ENCODE measurements around the gene ASTN2.

ASTN2 gene

DNA sequence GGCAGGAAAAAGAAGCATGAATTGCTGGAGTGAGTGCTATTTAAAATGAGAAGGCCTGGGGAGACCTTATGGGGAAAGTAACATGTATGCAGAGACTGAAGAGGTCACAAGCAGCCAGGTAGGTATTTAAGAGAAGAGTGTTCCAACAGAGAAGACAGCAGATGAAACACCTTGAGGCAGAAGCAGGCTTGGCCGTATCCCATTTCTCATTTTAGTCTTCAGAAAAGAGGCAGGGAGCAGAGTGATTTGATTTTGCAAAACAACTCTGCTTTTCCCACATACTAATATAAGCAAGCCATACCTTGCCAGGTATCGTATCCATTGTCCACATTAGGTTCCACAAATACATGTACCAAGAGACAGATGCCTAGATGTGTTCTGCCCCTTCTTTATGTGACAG lies 244.3 kb downstream of the ASTN2 start:
- DNase-seq (ENCODE audit: low spot score): no peak

DNA sequence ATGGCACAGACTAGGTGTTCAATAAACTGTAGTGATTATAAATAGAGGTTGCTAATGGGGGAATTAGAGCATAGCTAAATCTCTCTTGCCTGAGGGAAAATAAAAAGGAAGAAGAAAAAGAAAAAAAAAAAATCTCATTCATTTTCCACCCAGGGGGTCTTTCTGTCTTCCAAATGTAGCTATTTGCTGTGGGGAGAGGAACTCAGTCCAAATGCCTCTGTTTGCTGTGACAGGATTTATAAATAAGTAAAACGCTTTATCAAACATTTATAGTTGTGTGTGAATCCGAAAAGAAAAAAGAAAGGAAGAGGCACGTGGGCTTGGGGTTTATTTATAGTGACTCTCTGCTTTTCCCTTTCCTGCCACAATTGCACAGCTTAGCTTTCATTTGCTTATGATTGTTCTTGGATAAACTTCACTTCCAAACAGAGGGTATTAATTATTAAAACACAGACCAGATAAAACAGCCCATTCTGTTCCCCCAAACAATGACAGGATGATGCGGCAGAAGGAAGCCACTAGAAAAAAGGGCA lies 245.7 kb downstream of the ASTN2 start:
- DNase-seq (ENCODE audit: low spot score): no peak

GRCh38 chr9:117164512-117164911 lies 250.3 kb downstream of the ASTN2 start:
- DNase-seq (ENCODE audit: low spot score): no peak

- peak; percentile 52 for DNase-seq (ENCODE audit: low spot score)
Observed at GRCh38 chr9:117160254-117160653, 254.6 kb downstream of the ASTN2 start.

- DNase-seq (ENCODE audit: low spot score): no peak
Observed at GRCh38 chr9:117156771-117157535, 257.9 kb downstream of the ASTN2 start.

DNA sequence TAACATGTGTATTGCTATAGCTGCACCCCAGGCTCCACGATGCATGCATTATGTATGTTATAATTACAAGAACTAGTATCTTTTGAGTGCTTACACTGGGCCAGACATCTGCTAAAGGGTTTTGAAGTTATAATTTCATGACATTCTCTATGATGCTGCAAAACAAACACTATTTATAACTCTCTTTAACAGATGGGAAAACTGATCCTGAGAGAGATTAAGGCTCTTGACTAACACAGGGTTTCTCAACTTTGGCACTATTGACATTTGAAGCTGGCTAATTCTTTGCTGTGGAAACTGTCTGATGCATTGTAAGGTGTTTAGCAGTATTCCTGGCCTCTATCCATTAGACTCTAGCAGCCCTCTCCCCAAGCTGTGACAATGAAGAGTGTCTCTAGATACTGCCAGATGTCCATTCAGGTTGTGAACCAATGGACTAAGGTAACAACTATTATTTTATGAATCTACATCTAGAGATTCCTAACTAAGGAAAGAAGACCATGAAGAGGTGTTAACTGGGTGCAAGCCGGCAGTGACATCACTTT lies 258.6 kb downstream of the ASTN2 start:
- no peak for DNase-seq (ENCODE audit: low spot score)

- DNase-seq (ENCODE audit: low spot score): no peak
Observed at GRCh38 chr9:117153021-117153420, 261.8 kb downstream of the ASTN2 start.

DNA sequence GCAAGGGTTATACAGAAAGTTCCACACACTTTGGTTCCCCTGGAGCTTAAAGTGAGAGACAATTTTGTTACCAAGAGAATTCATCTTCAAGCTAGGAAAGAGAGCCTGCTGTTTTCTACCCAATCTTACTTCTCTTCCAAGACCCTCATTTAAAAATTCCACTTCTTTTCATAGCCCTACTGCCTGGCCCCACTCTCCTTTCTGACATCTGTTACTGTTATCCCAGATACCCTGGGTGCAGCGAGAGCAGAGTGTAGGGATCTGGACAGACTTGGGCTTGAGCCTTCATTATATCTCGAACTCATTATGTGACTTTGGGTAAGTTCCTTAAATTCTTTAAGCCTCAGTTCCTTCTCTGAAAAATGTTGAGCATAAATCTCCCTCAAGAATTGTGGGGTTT lies 263.1 kb downstream of the ASTN2 start:
- DNase-seq (ENCODE audit: low spot score): no peak

DNA sequence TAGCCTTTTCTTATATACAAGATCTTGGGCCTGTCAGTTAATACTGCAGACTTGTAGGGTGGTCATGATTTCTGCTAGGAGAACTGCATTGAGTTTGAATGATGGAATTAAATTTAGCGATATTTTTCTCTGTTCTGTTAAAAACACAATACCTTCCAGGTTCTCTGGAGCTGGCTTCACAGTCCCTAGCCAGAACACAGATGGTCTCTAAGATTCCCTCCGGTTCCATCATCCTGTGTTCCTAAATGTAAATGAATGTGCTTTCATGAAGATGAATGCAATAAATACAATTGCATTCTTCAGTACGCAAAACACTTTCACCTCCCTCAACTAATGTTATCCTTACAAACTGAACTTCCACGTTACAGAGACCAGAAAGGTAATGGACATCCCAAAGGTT lies 264.9 kb downstream of the ASTN2 start:
- DNase-seq (ENCODE audit: low spot score): no peak

- DNase-seq (ENCODE audit: low spot score): no peak
Observed at GRCh38 chr9:117145811-117146490, 268.9 kb downstream of the ASTN2 start.

DNA sequence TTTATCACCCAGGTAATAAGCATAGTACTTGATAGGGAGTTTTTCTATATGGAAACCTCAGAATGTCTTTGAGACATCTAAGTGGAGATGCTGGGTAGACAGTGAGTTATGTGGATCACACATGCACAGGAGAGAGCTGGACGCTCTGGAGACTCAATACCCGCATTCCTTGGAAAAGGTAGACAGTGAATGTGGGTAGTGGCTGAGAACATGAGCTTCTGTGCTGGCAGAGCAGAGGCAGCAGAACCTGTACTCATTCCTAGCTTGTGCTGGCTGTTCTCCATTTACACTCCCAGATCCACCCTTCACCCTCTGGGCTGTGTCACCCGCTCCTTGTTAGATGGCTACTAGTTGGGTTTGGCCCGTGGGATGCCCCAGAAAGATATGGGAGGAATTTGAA lies 269.8 kb downstream of the ASTN2 start:
- DNase-seq (ENCODE audit: low spot score): no peak

DNA sequence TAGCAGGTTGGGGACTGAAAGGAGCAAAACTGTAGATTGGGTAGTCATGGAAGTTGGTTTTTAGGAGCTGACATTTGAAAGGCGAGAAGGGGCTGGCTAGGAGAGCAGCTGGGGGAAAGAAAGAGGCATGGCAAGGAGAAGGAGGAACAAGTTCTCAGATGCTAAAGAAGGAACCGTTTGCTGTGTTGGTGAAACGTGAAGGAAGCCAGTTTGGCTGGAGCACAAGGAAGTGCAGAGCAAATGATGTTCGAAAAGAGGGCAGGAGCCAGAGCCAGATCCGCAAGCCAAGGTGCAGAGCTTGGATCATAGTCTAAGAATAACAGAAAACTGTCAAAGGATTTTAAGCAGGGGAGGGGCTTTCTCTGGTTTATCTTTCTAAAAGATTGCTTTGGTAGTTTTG lies 276.6 kb downstream of the ASTN2 start:
- DNase-seq (ENCODE audit: low spot score): no peak

DNA sequence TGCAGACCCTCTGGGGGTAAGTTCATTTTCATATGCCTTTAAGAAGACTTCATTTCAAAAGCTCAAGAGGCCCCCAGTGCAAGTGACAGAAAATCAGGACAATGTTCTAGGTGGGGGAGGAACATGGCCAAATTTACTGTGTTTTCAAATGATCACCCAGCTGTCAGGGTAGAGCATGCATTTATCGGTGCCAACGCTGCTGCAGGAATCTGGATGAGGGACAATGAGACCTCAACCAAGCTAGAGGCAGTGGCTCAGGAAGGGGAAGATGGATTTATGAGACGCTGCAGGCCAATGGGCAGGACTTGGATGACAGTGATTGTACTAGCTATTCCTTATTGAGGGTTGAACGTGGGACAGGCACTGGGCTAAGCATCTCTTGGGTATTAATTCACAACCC lies 278.4 kb downstream of the ASTN2 start:
- no peak for DNase-seq (ENCODE audit: low spot score)

DNA sequence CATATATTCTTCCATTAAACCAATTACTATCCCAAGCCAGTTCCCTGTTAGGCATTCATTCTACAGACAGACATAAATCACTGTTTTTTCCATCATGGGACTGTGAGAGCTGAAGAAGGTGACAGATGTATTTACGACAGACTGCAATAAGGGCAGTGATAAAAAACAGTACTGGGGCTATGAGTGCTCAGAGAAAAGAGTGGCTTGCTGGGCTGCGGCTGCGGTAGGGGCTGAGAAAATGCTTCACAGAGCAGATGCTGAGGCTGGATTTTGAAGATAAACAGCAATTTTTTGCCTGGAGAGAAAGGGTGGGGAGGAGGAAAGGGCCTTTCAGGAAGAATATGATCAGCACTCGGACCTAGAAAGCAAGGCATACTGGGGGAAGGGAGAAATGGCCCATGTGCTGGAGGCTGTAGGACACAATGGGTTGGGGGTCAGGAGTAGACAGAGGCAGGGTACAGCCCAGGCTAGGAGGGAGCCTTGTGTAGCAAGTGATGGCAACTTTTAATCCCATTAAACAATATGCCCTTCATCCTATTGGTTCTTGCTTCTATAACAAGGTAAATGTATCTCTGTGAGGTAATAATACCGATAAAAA lies 279.3 kb downstream of the ASTN2 start:
- no peak for DNase-seq (ENCODE audit: low spot score)

DNA sequence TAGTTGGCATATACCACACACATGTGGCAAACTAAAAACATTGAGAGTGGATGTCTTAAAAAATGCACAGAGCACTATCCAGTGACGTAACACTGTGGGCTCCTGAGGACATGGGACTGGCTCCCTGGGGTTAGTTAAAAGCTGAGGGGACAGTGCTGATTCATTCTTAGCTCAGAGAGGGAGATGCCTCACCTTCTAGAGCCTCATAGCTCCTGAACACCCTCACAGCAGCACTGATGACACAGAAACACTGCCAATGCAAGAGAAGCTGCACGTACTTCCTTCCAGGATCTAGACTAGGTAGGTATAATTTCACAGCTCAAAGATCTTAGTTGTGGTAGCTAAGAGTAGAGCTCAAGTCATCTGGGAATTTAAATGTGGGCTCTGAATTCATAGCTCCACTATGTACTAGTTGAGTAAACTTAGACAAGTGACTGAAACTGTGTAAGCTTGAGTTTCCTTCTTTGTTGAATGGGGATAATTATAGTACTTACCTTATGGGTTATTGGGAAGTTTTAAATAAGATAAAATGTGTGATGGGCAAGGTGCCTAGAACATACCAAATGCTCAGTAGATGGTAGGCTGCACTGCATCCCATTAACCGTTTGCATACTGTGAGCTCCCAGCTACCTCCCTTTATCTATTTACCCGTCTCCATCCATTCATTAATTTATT lies 279.9 kb downstream of the ASTN2 start:
- no peak for DNase-seq (ENCODE audit: low spot score)

DNA sequence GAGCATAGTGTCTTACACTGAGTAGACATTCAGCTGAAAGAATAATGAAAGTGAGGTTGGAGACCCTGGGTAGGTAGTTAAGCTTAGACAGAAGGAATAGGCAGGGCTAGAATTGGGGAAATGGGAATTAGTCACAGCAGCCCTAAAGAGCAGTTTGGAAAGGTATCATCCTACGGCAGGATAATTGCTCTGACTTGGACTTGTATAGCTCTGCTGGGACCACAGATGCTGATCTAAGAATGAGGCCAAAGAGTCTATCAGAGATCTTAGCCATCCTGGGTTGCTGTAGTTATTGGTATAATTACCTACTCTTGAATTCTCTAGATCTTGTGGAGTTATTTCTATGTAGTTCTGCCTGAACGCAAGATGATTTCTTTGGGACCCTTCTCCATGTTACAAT lies 288.0 kb downstream of the ASTN2 start:
- no peak for DNase-seq (ENCODE audit: low spot score)

- no peak for DNase-seq (ENCODE audit: low spot score)
Observed at GRCh38 chr9:117125531-117125930, 289.3 kb downstream of the ASTN2 start.

- no peak for DNase-seq (ENCODE audit: low spot score)
Observed at GRCh38 chr9:117123729-117124128, 291.1 kb downstream of the ASTN2 start.

GRCh38 chr9:117122953-117123352 lies 291.9 kb downstream of the ASTN2 start:
- DNase-seq (ENCODE audit: low spot score): no peak

DNA sequence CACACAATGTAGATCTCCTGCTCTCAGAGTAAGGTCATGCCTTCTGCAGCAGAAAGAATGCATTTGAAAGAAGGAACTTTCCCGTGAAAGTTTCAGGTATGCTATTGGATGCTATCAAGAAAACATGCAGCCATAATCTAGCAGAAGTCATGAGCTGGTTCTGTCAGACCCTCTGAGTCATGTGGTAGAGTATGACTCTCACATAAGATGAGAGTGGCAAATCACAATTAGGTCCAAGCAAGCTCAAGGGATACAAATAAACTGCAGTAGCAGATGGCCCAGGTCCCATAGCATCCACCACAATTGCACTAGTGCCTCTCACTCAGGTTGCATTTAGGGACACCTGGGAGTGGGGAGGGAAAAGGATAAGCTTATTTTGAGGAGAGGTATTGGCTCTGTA lies 292.8 kb downstream of the ASTN2 start:
- no peak for DNase-seq (ENCODE audit: low spot score)

DNA sequence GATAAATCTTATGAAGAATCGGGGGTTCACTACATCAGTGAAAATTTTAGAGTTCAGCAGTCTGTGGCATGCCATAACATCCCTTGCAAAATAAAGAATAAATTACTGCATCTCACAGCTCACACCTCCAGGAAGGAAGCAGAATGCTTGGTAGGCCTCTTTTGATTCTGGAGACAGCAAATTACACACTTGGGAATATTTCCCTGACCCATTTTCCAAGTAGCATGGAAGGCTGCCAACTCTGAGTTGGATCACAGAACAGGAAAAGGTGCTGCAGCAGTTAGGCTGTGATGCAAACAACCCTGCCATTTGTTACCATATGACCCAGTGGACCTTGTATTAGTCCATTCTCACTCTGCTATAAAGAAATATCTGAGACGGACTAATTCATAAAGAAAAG lies 293.5 kb downstream of the ASTN2 start:
- no peak for DNase-seq (ENCODE audit: low spot score)

DNA sequence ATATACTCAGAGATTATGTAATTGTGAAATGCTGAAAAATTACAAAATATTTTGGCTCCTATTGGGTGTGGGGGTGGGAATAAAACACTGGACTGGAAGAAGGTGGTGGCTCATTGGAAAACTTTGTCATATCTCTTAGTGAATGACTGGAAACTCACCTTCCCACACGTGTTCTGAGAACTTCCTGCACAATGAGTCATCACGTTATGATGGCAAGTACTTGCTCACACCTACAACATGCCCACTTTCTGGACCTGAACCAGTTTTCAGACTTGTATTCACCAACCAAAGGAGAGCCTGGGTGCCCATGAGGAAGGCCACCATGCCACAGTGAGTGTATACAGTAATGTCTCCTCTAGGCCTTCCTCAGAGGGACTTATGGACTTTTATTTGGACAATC lies 294.8 kb downstream of the ASTN2 start:
- no peak for DNase-seq (ENCODE audit: low spot score)
